Islet precursor cell (in vitro differentiated cells): ENCODE measurements around the gene EFNA5.
A peak's percentile ranks its signal among the peaks of the same experiment; 100 is the strongest.
"Not testable (repeated sequence)": the region's sequence is repeated elsewhere in the genome, so short reads cannot be mapped to it uniquely, and the experiment has no call there.

ENCODE experiments used
- DNase-seq: peaks from one replicate; pipeline ENCODE4 v3.0.0-alpha.2; 2018

EFNA5 gene

GRCh38 chr5:107356891-107357290 is 313.8 kb downstream of the EFNA5 start:
- DNase-seq: no peak

DNA sequence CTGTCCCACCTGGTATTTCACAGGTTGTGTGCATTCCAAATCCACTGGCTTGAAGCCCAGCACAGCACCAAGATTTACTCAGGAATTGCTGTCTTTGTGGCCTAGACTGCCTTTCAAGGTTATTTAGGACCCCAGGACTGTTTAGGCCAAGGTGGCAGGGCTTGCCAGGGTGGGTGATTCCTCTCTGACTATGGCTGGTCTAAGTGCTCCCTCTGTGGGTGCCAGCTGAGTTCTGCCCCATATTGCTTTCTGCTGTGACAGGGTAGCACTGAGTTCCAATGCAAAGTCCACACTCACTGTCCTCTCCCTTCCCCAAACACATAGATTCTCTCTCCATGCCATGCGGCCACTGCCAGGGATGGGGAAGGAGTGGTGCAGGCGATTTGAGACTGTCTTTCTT is 318.2 kb downstream of the EFNA5 start:
- DNase-seq: no peak

GRCh38 chr5:107346580-107346979 is 324.2 kb downstream of the EFNA5 start:
- DNase-seq: not testable (repeated sequence)

- no peak for DNase-seq
These were observed 328.4 kb downstream of the EFNA5 start for GRCh38 chr5:107342371-107342770.

- DNase-seq: no peak
These were observed 329.2 kb downstream of the EFNA5 start for GRCh38 chr5:107341376-107342084.

GRCh38 chr5:107340631-107341030 is 330.1 kb downstream of the EFNA5 start:
- DNase-seq: no peak

GRCh38 chr5:107338335-107338734 is 332.4 kb downstream of the EFNA5 start:
- no peak for DNase-seq

GRCh38 chr5:107337281-107337680 is 333.5 kb downstream of the EFNA5 start:
- no peak for DNase-seq

GRCh38 chr5:107331882-107332281 is 338.9 kb downstream of the EFNA5 start:
- DNase-seq: no peak

DNA sequence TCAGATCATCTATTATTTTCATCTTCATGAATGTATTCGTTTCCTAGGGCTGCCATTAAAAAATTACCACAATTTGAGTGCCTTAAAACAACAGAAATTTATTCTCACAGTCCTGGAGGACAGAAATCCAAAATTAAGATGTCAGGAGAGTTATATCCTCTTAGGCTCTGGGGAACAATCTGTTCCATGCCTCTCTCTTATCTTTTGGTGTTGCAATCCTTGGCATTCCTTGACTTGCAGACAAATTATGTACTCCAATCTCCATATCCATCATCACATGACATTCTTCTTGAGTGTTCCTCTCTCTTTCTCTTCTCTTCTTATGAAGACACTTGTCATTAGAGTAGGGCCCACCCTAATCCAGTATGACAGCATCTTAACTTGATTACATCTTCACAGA is 339.4 kb downstream of the EFNA5 start:
- no peak for DNase-seq

- peak; percentile 80 for DNase-seq
These were observed 339.8 kb downstream of the EFNA5 start for GRCh38 chr5:107330903-107331302.

DNA sequence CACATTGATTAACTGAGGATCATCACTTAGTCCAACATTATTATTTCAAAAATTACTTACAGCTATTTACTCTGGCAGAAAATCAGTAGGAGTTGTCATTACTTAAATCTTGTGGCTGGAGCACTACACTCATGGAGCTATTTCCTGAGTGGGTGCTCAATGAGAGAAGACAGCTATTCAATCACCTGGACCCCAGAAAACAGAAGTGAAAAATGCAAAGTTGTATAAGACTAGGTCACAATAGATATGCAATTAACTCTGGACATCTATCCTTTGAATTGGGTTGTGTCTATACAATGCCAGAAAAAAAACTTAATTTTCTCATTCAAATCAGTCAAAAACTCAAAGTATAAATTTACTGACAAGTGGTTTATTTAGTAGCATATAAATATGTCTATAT is 340.9 kb downstream of the EFNA5 start:
- no peak for DNase-seq
